Endothelial cell of umbilical vein (primary cell): ENCODE data around the gene EFHD1. TPM values are rescaled to one million over a fixed set of nuclear protein-coding genes. Genes with fewer than 3 reads are reported as not detected.

Source experiments
- BruUV-seq: library from RNA; stranded (reverse); fragments of 400-500 nt; replicated peaks from 2 replicates; lab custom pipeline; 2021; lab: Mats Ljungman, UMichigan
- CTCF ChIA-PET: fragments of 300-600, 350-600 bp; sonication (Branson Sonifier 250); formaldehyde crosslinking; loops from one replicate; lab custom pipeline; 2021; ENCODE audit warnings: antibody characterized with exemption, inconsistent platforms; lab: Charles Lee
- POLR2A ChIA-PET: fragments of 300-600, 350-600 bp; sonication (Branson Sonifier 250); formaldehyde crosslinking; loops from one replicate; lab custom pipeline; 2021; ENCODE audit warnings: antibody characterized with exemption, inconsistent platforms; lab: Charles Lee
- DNase-seq: peaks from one replicate; pipeline ENCODE4 v3.0.0-alpha.2; 2011; ENCODE audit warnings: low read depth, low spot score
- FAIRE-seq: peaks from 2 replicates; lab custom pipeline; 2011; peaks lifted over from hg19 to GRCh38; lab: Jason Lieb, UNC
- H2AFZ ChIP-seq: 2 replicates; pipeline ENCODE4 v1.6.0; 2012; ENCODE audit warnings: low read depth, low read length, control low read depth, inconsistent platforms
- H3K27ac ChIP-seq: 2 replicates; pipeline ENCODE4 v1.5.1; 2011; ENCODE audit warnings: low read depth, mild to moderate bottlenecking, control low read depth, low read length, moderate library complexity; ENCODE audit not compliant: insufficient read depth
- H3K27me3 ChIP-seq, 2 experiments: 2 replicates each; pipeline versions ENCODE4 v1.6.0 to v1.6.1; 2011; ENCODE audit warnings: low read length in 2 of 2, mixed read lengths in 1 of 2; ENCODE audit not compliant: control insufficient read depth in 2 of 2, insufficient read depth in 2 of 2
- H3K36me3 ChIP-seq, 2 experiments: 2 replicates in 1 of 2; 3 replicates in 1 of 2; pipeline ENCODE4 v1.5.1; 2011; ENCODE audit warnings: low read length in 2 of 2, mild to moderate bottlenecking in 1 of 2, moderate library complexity in 1 of 2; ENCODE audit not compliant: control insufficient read depth in 2 of 2, insufficient read depth in 2 of 2; ENCODE audit errors: extremely low read depth in 1 of 2
- H3K4me1 ChIP-seq: 3 replicates; pipeline ENCODE4 v1.5.1; 2011; ENCODE audit warnings: mild to moderate bottlenecking, low read length; ENCODE audit not compliant: control insufficient read depth, insufficient read depth; ENCODE audit errors: extremely low read depth
- H3K4me2 ChIP-seq: 2 replicates; pipeline ENCODE4 v1.6.1; 2011; ENCODE audit warnings: low read length, control low read depth, mixed read lengths; ENCODE audit not compliant: insufficient read depth
- H3K4me3 ChIP-seq, 3 experiments: fragments of 200-600 bp in 1 of 3; sonication (generic), shearing (Covaris generic) in 1 of 3; replicated peaks in 1 of 3; 2 replicates each; pipeline ENCODE4 v1.5.1; 2011 to 2016; ENCODE audit warnings: control low read depth in 3 of 3, low read length in 3 of 3, mild to moderate bottlenecking in 2 of 3, inconsistent platforms in 1 of 3, low read depth in 1 of 3, moderate library complexity in 1 of 3; ENCODE audit not compliant: insufficient read depth in 1 of 3
- H3K79me2 ChIP-seq: 2 replicates; pipeline ENCODE4 v1.6.0; 2012; ENCODE audit warnings: low read length, inconsistent platforms; ENCODE audit not compliant: control insufficient read depth, insufficient read depth
- H3K9ac ChIP-seq: replicated peaks from 2 replicates; pipeline ENCODE3; 2011; ENCODE audit warnings: low read length, control low read depth; ENCODE audit not compliant: insufficient read depth; ENCODE audit errors: extremely low read depth
- H3K9me1 ChIP-seq: replicated peaks from 3 replicates; pipeline ENCODE4 v1.6.0; 2011; ENCODE audit warnings: mild to moderate bottlenecking, low read length; ENCODE audit not compliant: control insufficient read depth, insufficient read depth; ENCODE audit errors: extremely low read depth
- H3K9me3 ChIP-seq: replicated peaks from 2 replicates; pipeline ENCODE4 v1.5.1; 2012; ENCODE audit warnings: low read length, inconsistent platforms; ENCODE audit not compliant: control insufficient read depth, insufficient read depth
- H4K20me1 ChIP-seq: replicated peaks from 2 replicates; pipeline ENCODE3; 2011; ENCODE audit warnings: mild to moderate bottlenecking, low read length; ENCODE audit not compliant: control insufficient read depth, insufficient read depth; ENCODE audit errors: extremely low read depth
- EZH2 ChIP-seq: IDR thresholded peaks from 2 replicates; pipeline ENCODE4 v1.6.1; 2012; ENCODE audit warnings: borderline replicate concordance, low read depth, mild to moderate bottlenecking, moderate library complexity, low read length, inconsistent platforms; ENCODE audit not compliant: severe bottlenecking
- FOS ChIP-seq: IDR thresholded peaks from 2 replicates; pipeline ENCODE4 v1.6.1; 2011; ENCODE audit warnings: mild to moderate bottlenecking, low read length, moderate library complexity, borderline replicate concordance; ENCODE audit not compliant: insufficient read depth
- GATA2 ChIP-seq: IDR thresholded peaks from 2 replicates; pipeline ENCODE4 v1.7.0; 2011; ENCODE audit warnings: low read depth, mild to moderate bottlenecking, moderate library complexity, mixed read lengths, low read length; ENCODE audit not compliant: insufficient read length, insufficient read depth
- JUN ChIP-seq: IDR thresholded peaks from 2 replicates; pipeline ENCODE4 v1.6.1; 2011; ENCODE audit warnings: borderline replicate concordance, low read depth; ENCODE audit not compliant: insufficient read length, insufficient read depth
- MYC ChIP-seq: IDR thresholded peaks from one replicate; pipeline ENCODE4 v1.6.1; 2011; ENCODE audit warnings: mild to moderate bottlenecking, low read depth, low read length
- POLR2A ChIP-seq: IDR thresholded peaks from 2 replicates; pipeline ENCODE4 v1.6.1; 2012; ENCODE audit warnings: low read depth, mild to moderate bottlenecking, control low read depth, low read length
- POLR2AphosphoS5 ChIP-seq: IDR thresholded peaks from 2 replicates; pipeline ENCODE4 v1.6.1; 2012; ENCODE audit warnings: low read depth, mild to moderate bottlenecking, control low read depth, low read length, moderate library complexity; ENCODE audit not compliant: insufficient read depth
- dilution Hi-C: fragments of 300-500 bp; cut with MboI; formaldehyde crosslinking; loops from one replicate; pipeline ENCODE4 v1.15.0; 2019; ENCODE audit warnings: low sequenced_read_pairs; ENCODE audit not compliant: extremely low pct_ligation_motif_present
- intact Hi-C: fragments of 100-400 bp; cut with micrococcal nuclease; formaldehyde crosslinking; loops from one replicate; pipeline ENCODE4 v1.10.0; 2022
- polyA plus RNA-seq, 4 experiments: library from polyadenylated mRNA; depleted of rRNA in 3 of 4; stranded (reverse) in 3 of 4; unstranded in 1 of 4; fragments of >200 nt; gene quantifications; 2 replicates each; pipeline versions ENCODE4 v1.2.1 to v1.2.3, GENCODE V29; 2011 to 2012; ENCODE audit warnings: missing spikeins in 1 of 4
- total RNA-seq: library from RNA; stranded (reverse); gene quantifications from 2 replicates; pipeline ENCODE4 v1.2.3, GENCODE V29; 2021
- TF ChIP-seq, protein P1 (sequence below): IDR thresholded peaks from 2 replicates; pipeline ENCODE4 v1.6.1; 2011; ENCODE audit not compliant: insufficient read depth, insufficient read length
- TF ChIP-seq, protein P2 (sequence below), 2 donors: IDR thresholded peaks; 1 replicate in 1 of 2; 2 replicates in 1 of 2; pipeline ENCODE4 v1.5.1; 2011; ENCODE audit warnings: low read length in 2 of 2, mild to moderate bottlenecking in 2 of 2, moderate library complexity in 2 of 2, control low read depth in 1 of 2, inconsistent platforms in 1 of 2, low read depth in 1 of 2; ENCODE audit not compliant: insufficient read depth in 1 of 2; ENCODE audit errors: extremely low read depth in 1 of 2

The EFHD1 gene
- total and polyA plus RNA-seq, 2 donors (not counting 3 experiments of a cell fraction or from before 2014, with no cell fraction given), result 0.18 TPM; not detected in 1

GRCh38 chr2:232610081-232610480, 23.3 kb upstream of the EFHD1 start:
- Histone ChIP-seq H3K4me1 (no peaks in the 10 kb centered on the region), H3K9ac (no peak overlapping the region), H3K27me3 (no peaks in the 10 kb centered on the region), H2AFZ (no peak overlapping the region), H3K4me3 (no peak overlapping the region), H3K9me1 (no peaks in the 10 kb centered on the region), H3K4me2 (no peak overlapping the region), H3K27ac (no peak overlapping the region), H3K36me3 (no peaks in the 10 kb centered on the region), H3K9me3 (no peaks in the 10 kb centered on the region), H4K20me1 (no peaks in the 10 kb centered on the region), H3K79me2 (no peaks in the 10 kb centered on the region)
- dilution Hi-C loops (no loop called here), intact Hi-C loops (no loop called here)
- no TSS peak for BruUV-seq
- POLR2A ChIA-PET, result no interaction called here
- DNase-seq (no peak), FAIRE-seq (no peak)
- CTCF ChIA-PET, result interaction anchor here (0.9 to 1.4 kb wide), 4 partner anchors 14 to 77 kb away, joined by 3 to 11 read pairs (median 4); partner anchors contain the start of gene EFHD1
- no peak for TF ChIP-seq FOS
- TF ChIP-seq GATA2, result no peak
- TF ChIP-seq JUN, result no peak
- TF ChIP-seq, protein P1, sequence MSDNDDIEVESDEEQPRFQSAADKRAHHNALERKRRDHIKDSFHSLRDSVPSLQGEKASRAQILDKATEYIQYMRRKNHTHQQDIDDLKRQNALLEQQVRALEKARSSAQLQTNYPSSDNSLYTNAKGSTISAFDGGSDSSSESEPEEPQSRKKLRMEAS, result no peak
- no peak for TF ChIP-seq EZH2
- TF ChIP-seq POLR2A, result no peak
- TF ChIP-seq POLR2AphosphoS5, result no peak
- TF ChIP-seq, protein P2, sequence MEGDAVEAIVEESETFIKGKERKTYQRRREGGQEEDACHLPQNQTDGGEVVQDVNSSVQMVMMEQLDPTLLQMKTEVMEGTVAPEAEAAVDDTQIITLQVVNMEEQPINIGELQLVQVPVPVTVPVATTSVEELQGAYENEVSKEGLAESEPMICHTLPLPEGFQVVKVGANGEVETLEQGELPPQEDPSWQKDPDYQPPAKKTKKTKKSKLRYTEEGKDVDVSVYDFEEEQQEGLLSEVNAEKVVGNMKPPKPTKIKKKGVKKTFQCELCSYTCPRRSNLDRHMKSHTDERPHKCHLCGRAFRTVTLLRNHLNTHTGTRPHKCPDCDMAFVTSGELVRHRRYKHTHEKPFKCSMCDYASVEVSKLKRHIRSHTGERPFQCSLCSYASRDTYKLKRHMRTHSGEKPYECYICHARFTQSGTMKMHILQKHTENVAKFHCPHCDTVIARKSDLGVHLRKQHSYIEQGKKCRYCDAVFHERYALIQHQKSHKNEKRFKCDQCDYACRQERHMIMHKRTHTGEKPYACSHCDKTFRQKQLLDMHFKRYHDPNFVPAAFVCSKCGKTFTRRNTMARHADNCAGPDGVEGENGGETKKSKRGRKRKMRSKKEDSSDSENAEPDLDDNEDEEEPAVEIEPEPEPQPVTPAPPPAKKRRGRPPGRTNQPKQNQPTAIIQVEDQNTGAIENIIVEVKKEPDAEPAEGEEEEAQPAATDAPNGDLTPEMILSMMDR (IDR thresholded peaks at IDR 0.05; ENCODE audit: extremely low read depth in 1 of 2, insufficient read depth in 1 of 2, low read depth in 1 of 2, low read length in 2 of 2), result no peak
- no peak for TF ChIP-seq MYC
